ENCODE results near the gene WNT1.

DNA sequence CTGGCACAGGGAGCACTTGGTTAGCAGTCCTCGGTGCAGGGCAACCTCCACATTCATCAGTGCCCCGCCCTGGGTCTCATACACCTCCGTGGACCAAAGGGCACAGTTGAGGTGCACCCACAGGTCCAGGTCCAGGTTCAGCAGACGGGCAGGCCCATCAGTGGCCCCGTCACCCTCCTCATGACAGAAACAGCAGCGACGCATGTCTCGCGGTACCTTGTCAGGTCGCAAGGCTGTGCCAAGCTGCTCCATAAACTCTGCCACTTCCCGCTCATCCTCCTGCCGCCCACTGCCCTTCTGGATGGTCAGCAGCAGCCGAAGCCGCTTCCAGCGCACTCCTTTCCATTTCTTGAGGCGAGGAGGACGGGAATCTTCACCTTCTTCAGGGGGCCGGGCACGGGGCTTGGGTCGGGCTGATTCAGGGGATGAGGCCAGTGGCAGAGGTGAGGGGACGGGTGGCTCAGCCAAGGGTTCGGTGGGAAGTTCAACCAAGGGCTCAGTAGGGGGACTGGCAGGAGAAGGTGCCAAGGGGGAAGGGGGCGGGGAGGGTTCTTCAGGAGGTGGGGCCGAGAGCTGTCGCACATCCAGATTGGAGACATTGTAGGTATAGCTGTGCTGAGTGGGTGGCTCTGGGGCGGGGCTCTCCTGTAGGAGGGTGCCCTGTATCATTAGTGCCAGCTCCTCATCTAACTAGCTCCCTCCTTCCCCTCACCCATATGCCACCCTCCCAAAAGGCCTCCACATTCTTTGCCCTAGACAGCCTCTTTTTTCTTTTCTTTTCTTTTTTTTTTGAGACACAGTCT, 48.8 kb downstream of the WNT1 start:
- TF ChIP-seq, protein P1, sequence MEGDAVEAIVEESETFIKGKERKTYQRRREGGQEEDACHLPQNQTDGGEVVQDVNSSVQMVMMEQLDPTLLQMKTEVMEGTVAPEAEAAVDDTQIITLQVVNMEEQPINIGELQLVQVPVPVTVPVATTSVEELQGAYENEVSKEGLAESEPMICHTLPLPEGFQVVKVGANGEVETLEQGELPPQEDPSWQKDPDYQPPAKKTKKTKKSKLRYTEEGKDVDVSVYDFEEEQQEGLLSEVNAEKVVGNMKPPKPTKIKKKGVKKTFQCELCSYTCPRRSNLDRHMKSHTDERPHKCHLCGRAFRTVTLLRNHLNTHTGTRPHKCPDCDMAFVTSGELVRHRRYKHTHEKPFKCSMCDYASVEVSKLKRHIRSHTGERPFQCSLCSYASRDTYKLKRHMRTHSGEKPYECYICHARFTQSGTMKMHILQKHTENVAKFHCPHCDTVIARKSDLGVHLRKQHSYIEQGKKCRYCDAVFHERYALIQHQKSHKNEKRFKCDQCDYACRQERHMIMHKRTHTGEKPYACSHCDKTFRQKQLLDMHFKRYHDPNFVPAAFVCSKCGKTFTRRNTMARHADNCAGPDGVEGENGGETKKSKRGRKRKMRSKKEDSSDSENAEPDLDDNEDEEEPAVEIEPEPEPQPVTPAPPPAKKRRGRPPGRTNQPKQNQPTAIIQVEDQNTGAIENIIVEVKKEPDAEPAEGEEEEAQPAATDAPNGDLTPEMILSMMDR (IDR thresholded peaks at IDR 0.05 in 4 of 5, conservative IDR thresholded peaks at IDR 0.05 in 1 of 5), result no peak
- no peak for TF ChIP-seq POLR2A (IDR thresholded peaks at IDR 0.05)
